Stimulated activated CD8-positive, alpha-beta memory T cell treated with anti-CD3 and anti-CD28 coated beads, Interleukin-12 subunit alpha, Interleukin-12 subunit beta, amount 100 ng/mL, for 24 hours (primary cell): ENCODE measurements around the gene COLEC11.
A peak's percentile ranks its signal among the peaks of the same experiment; 100 is the strongest.

Experiments
- DNase-seq: peaks from one replicate; pipeline ENCODE4 v3.0.0-alpha.2; 2020; ENCODE audit errors: extremely low read depth

COLEC11 gene

GRCh38 chr2:3639015-3639630 lies 44.2 kb downstream of the COLEC11 start:
- no peak for DNase-seq

- no peak for DNase-seq
These were observed 44.7 kb downstream of the COLEC11 start for GRCh38 chr2:3639653-3640052.

- DNase-seq = no peak
These were observed 46.3 kb downstream of the COLEC11 start for GRCh38 chr2:3641181-3641580.

- DNase-seq = no peak
These were observed 47.0 kb downstream of the COLEC11 start for GRCh38 chr2:3641841-3642421.

GRCh38 chr2:3642521-3643215 lies 47.8 kb downstream of the COLEC11 start:
- no peak for DNase-seq

- no peak for DNase-seq
These were observed 48.7 kb downstream of the COLEC11 start for GRCh38 chr2:3643371-3644245.

GRCh38 chr2:3644246-3644525 lies 49.3 kb downstream of the COLEC11 start:
- no peak for DNase-seq

GRCh38 chr2:3644891-3645605 lies 50.1 kb downstream of the COLEC11 start:
- DNase-seq = no peak

GRCh38 chr2:3645745-3646389 lies 51.0 kb downstream of the COLEC11 start:
- DNase-seq = no peak

GRCh38 chr2:3646446-3646845 lies 51.5 kb downstream of the COLEC11 start:
- DNase-seq = no peak

- no peak for DNase-seq
These were observed 52.3 kb downstream of the COLEC11 start for GRCh38 chr2:3647246-3647645.

- DNase-seq = no peak
These were observed 53.1 kb downstream of the COLEC11 start for GRCh38 chr2:3647831-3648651.

GRCh38 chr2:3648652-3649177 lies 53.8 kb downstream of the COLEC11 start:
- no peak for DNase-seq

GRCh38 chr2:3649581-3649980 lies 54.7 kb downstream of the COLEC11 start:
- no peak for DNase-seq

GRCh38 chr2:3650140-3650920 lies 55.4 kb downstream of the COLEC11 start:
- no peak for DNase-seq

- peak; percentile 25 for DNase-seq
These were observed 57.1 kb downstream of the COLEC11 start for GRCh38 chr2:3651691-3652648.

- DNase-seq = no peak
These were observed 58.1 kb downstream of the COLEC11 start for GRCh38 chr2:3652896-3653625.

GRCh38 chr2:3654011-3654410 lies 59.1 kb downstream of the COLEC11 start:
- no peak for DNase-seq
